Neuronal stem cell (in vitro differentiated cells): ENCODE results near the gene GMNN.

Experiments
- DNase-seq: peaks from one replicate; pipeline ENCODE4 v3.0.0-alpha.2; 2013; ENCODE audit warnings: low spot score
- H2AFZ ChIP-seq: one replicate; pipeline ENCODE4 v1.6.1; 2013; ENCODE audit warnings: mild to moderate bottlenecking, low read length, inconsistent platforms
- H2AK5ac ChIP-seq: 2 replicates; pipeline ENCODE4 v1.6.1; 2013; ENCODE audit warnings: low read depth, mild to moderate bottlenecking, inconsistent platforms, low read length, moderate library complexity, mixed read lengths
- H2BK120ac ChIP-seq: 2 replicates; pipeline ENCODE4 v1.6.1; 2013; ENCODE audit warnings: low read depth, mild to moderate bottlenecking, inconsistent platforms, low read length, moderate library complexity, mixed read lengths
- H2BK12ac ChIP-seq: one replicate; pipeline ENCODE4 v1.6.1; 2013; ENCODE audit warnings: low read length, inconsistent platforms
- H2BK15ac ChIP-seq: 2 replicates; pipeline ENCODE4 v1.6.1; 2013; ENCODE audit warnings: mild to moderate bottlenecking, low read length, inconsistent platforms, mixed read lengths
- H2BK5ac ChIP-seq: one replicate; pipeline ENCODE4 v1.6.1; 2013; ENCODE audit warnings: inconsistent platforms, mild to moderate bottlenecking, low read length, moderate library complexity
- H3K14ac ChIP-seq: one replicate; pipeline ENCODE4 v1.6.1; 2013; ENCODE audit warnings: low read length, inconsistent platforms
- H3K18ac ChIP-seq: 2 replicates; pipeline ENCODE4 v1.6.1; 2013; ENCODE audit warnings: low read length, inconsistent platforms
- H3K23ac ChIP-seq: 2 replicates; pipeline ENCODE4 v1.6.1; 2013; ENCODE audit warnings: low read depth, mild to moderate bottlenecking, mixed read lengths, low read length, inconsistent platforms; ENCODE audit not compliant: poor library complexity
- H3K27ac ChIP-seq: replicated peaks from 3 replicates; pipeline ENCODE4 v1.5.1; 2013; ENCODE audit warnings: low read length, inconsistent platforms
- H3K27me3 ChIP-seq, 3 experiments: 2 replicates each; pipeline ENCODE4 v1.6.1; 2013; ENCODE audit warnings: low read length in 3 of 3, mild to moderate bottlenecking in 2 of 3, inconsistent platforms in 1 of 3, low read depth in 1 of 3, mixed read lengths in 1 of 3, moderate library complexity in 1 of 3; ENCODE audit not compliant: control insufficient read depth in 3 of 3, insufficient read depth in 3 of 3
- H3K36me3 ChIP-seq, 2 donors: replicated peaks in 1 of 2; 2 replicates each; pipeline ENCODE4 v1.6.1; 2013; ENCODE audit warnings: low read length in 2 of 2; ENCODE audit not compliant: control insufficient read depth in 2 of 2, insufficient read depth in 2 of 2
- H3K4ac ChIP-seq: 2 replicates; pipeline ENCODE4 v1.6.1; 2013; ENCODE audit warnings: inconsistent platforms, mild to moderate bottlenecking, low read length, moderate library complexity
- H3K4me1 ChIP-seq, 2 donors: 1 replicate in 1 of 2; 2 replicates in 1 of 2; pipeline ENCODE4 v1.6.1; 2013; ENCODE audit warnings: low read length in 2 of 2, low read depth in 1 of 2; ENCODE audit not compliant: control insufficient read depth in 2 of 2, insufficient read depth in 1 of 2
- H3K4me2 ChIP-seq: one replicate; pipeline ENCODE4 v1.6.1; 2013; ENCODE audit warnings: mild to moderate bottlenecking, low read length, inconsistent platforms; ENCODE audit not compliant: insufficient read depth, poor library complexity, severe bottlenecking
- H3K4me3 ChIP-seq, 2 donors: 2 replicates each; pipeline ENCODE4 v1.5.1; 2013; ENCODE audit warnings: low read length in 2 of 2, mild to moderate bottlenecking in 2 of 2, inconsistent platforms in 1 of 2, moderate library complexity in 1 of 2
- H3K79me1 ChIP-seq: one replicate; pipeline ENCODE4 v1.6.1; 2013; ENCODE audit warnings: low read depth, mild to moderate bottlenecking, inconsistent platforms, low read length, moderate library complexity
- H3K9ac ChIP-seq: one replicate; pipeline ENCODE4 v1.6.1; 2013; ENCODE audit warnings: mild to moderate bottlenecking, low read depth, low read length, inconsistent platforms; ENCODE audit not compliant: poor library complexity
- H3K9me3 ChIP-seq, 2 donors: replicated peaks in 1 of 2; 2 replicates each; pipeline versions ENCODE3 to v1.6.1; 2013; ENCODE audit warnings: low read length in 2 of 2, mild to moderate bottlenecking in 2 of 2, inconsistent platforms in 1 of 2, low read depth in 1 of 2, mixed read lengths in 1 of 2, moderate library complexity in 1 of 2; ENCODE audit not compliant: control insufficient read depth in 2 of 2, insufficient read depth in 1 of 2
- H4K8ac ChIP-seq: one replicate; pipeline ENCODE4 v1.6.1; 2013; ENCODE audit warnings: low read depth, mild to moderate bottlenecking, inconsistent platforms, low read length, moderate library complexity
- H4K91ac ChIP-seq: one replicate; pipeline ENCODE4 v1.6.1; 2013; ENCODE audit warnings: low read length, low read depth, mild to moderate bottlenecking, inconsistent platforms; ENCODE audit not compliant: poor library complexity
- WGBS, 2 donors: extraction: QIAGEN DNeasy Blood & Tissue Kit; methylation state at CpG; one replicate each; pipeline ENCODE4 v1.1.7; 2013; ENCODE audit warnings: missing lambda C conversion rate in 2 of 2, mixed read lengths in 1 of 2; ENCODE audit not compliant: insufficient read length in 2 of 2, insufficient replicate concordance in 1 of 2; ENCODE audit errors: extremely low coverage in 2 of 2; 5-methylcytosine and 5-hydroxymethylcytosine counted together

Gene GMNN

GRCh38 chr6:24821860-24822444 lies 47.2 kb downstream of the GMNN start:
- H3K36me3 ChIP-seq = peaks cover 0 to 24% of the 10 kb centered on the region in 2 donors
- DNase-seq = no peak

GRCh38 chr6:24822696-24823095 lies 48.0 kb downstream of the GMNN start:
- H3K9me3 ChIP-seq = no peaks in the 10 kb centered on the region
- no peak overlapping the region for H3K27ac ChIP-seq
- no peak overlapping the region for H4K91ac ChIP-seq
- no peak overlapping the region for H3K4ac ChIP-seq
- H3K36me3 ChIP-seq = peaks cover 0 to 32% of the 10 kb centered on the region in 2 donors
- no peak overlapping the region for H3K23ac ChIP-seq
- H3K18ac ChIP-seq = no peak overlapping the region
- H3K27me3 ChIP-seq = no peaks in the 10 kb centered on the region
- WGBS, 2 donors = no CpG with 5 or more reads among the region's 6 CpGs
- DNase-seq = no peak
- H2BK12ac ChIP-seq = no peak overlapping the region
- H3K14ac ChIP-seq = no peak overlapping the region
- no peak overlapping the region for H2BK5ac ChIP-seq
- no peak overlapping the region for H2BK15ac ChIP-seq
- no peaks in the 10 kb centered on the region for H3K79me1 ChIP-seq
- no peak overlapping the region for H4K8ac ChIP-seq
- H2BK120ac ChIP-seq = no peak overlapping the region
- no peak overlapping the region for H2AK5ac ChIP-seq
- no peaks in the 10 kb centered on the region for H3K4me1 ChIP-seq
- no peak overlapping the region for H3K4me3 ChIP-seq
- H2AFZ ChIP-seq = no peak overlapping the region
- H3K4me2 ChIP-seq = no peak overlapping the region
- H3K9ac ChIP-seq = no peak overlapping the region

More at GRCh38 chr6:24821860-24822444, 47.2 kb downstream of the GMNN start:
- Histone ChIP-seq H3K27me3 (no peaks in the 10 kb centered on the region), H3K18ac (no peak overlapping the region), H2BK5ac (no peak overlapping the region), H3K4me2 (no peak overlapping the region), H3K4ac (no peak overlapping the region), H3K14ac (no peak overlapping the region), H2AK5ac (no peak overlapping the region), H3K9ac (no peak overlapping the region), H3K4me1 (no peaks in the 10 kb centered on the region), H3K4me3 (no peak overlapping the region), H3K79me1 (no peaks in the 10 kb centered on the region), H2BK12ac (no peak overlapping the region), H2BK120ac (no peak overlapping the region), H2AFZ (no peak overlapping the region), H3K27ac (no peak overlapping the region), H4K91ac (no peak overlapping the region), H3K9me3 (no peaks in the 10 kb centered on the region), H2BK15ac (no peak overlapping the region), H3K23ac (no peak overlapping the region), H4K8ac (no peak overlapping the region)
- WGBS, 2 donors = no CpG with 5 or more reads among the region's 3 CpGs

- Histone ChIP-seq H2BK5ac (no peak overlapping the region), H3K4me3 (no peak overlapping the region), H2AFZ (no peak overlapping the region), H4K91ac (no peak overlapping the region), H3K27me3 (no peaks in the 10 kb centered on the region), H3K9ac (no peak overlapping the region), H3K14ac (no peak overlapping the region), H3K4me1 (no peaks in the 10 kb centered on the region), H2AK5ac (no peak overlapping the region), H3K9me3 (no peaks in the 10 kb centered on the region), H3K23ac (no peak overlapping the region), H3K4ac (no peak overlapping the region), H3K79me1 (no peaks in the 10 kb centered on the region), H3K27ac (no peak overlapping the region), H3K4me2 (no peak overlapping the region), H2BK120ac (no peak overlapping the region), H3K18ac (no peak overlapping the region), H3K36me3 (peaks cover 0 to 36% of the 10 kb centered on the region in 2 donors), H2BK15ac (no peak overlapping the region), H4K8ac (no peak overlapping the region), H2BK12ac (no peak overlapping the region)
- WGBS, 2 donors = no CpG with 5 or more reads among the region's 2 CpGs
- DNase-seq = no peak
Measured at GRCh38 chr6:24823185-24823584, 48.4 kb downstream of the GMNN start.

- no peak overlapping the region for H3K18ac ChIP-seq
- H3K14ac ChIP-seq = no peak overlapping the region
Measured at GRCh38 chr6:24824142-24824938, 49.6 kb downstream of the GMNN start.

More at GRCh38 chr6:24824142-24824938, 49.6 kb downstream of the GMNN start:
- Histone ChIP-seq H2AK5ac (no peak overlapping the region), H3K4me2 (no peak overlapping the region), H4K91ac (no peak overlapping the region), H3K4me3 (no peak overlapping the region), H2BK15ac (no peak overlapping the region), H3K27ac (no peak overlapping the region), H3K27me3 (no peaks in the 10 kb centered on the region), H3K79me1 (no peaks in the 10 kb centered on the region), H3K4ac (no peak overlapping the region), H2BK5ac (no peak overlapping the region), H2BK120ac (no peak overlapping the region), H4K8ac (no peak overlapping the region), H3K9me3 (no peaks in the 10 kb centered on the region), H2AFZ (no peak overlapping the region), H2BK12ac (no peak overlapping the region), H3K9ac (no peak overlapping the region), H3K4me1 (no peaks in the 10 kb centered on the region), H3K23ac (no peak overlapping the region), H3K36me3 (peaks cover 0 to 40% of the 10 kb centered on the region in 2 donors)
- no CpG with 5 or more reads among the region's 6 CpGs for WGBS, 2 donors
- DNase-seq = no peak
